HepG2 (cell line): ENCODE measurements around the gene ITGAE. TPM values are rescaled to one million over a fixed set of nuclear protein-coding genes. Genes with fewer than 3 reads are reported as not detected.

Experiments
- ATAC-seq: fragments of 200-7000 bp; cut with Tn5 transposase; 3 replicates; pipeline ENCODE4 v1.9.1; 2020; ENCODE audit warnings: mild to moderate bottlenecking, moderate library complexity
- BruUV-seq: library from RNA; stranded (reverse); fragments of 400-500 nt; replicated peaks from 2 replicates; lab custom pipeline; 2021; lab: Mats Ljungman, UMichigan
- CTCF ChIA-PET: fragments of 300-600 bp; formaldehyde crosslinking; extraction: SDS; loops from one replicate; lab custom pipeline; 2021; ENCODE audit warnings: low total read pairs, inconsistent platforms, low intra/inter-chr PET ratio; lab: Yijun Ruan, JAX
- POLR2A ChIA-PET: fragments of 350-600 bp; sonication (Branson Sonifier 250); formaldehyde crosslinking; loops from one replicate; lab custom pipeline; 2020; ENCODE audit warnings: antibody characterized with exemption, inconsistent platforms; lab: Yijun Ruan, JAX
- DNase-seq: peaks from one replicate; pipeline ENCODE4 v3.0.0-alpha.2; 2015; ENCODE audit warnings: low spot score
- FAIRE-seq: peaks from 3 replicates; lab custom pipeline; 2011; peaks lifted over from hg19 to GRCh38; lab: Jason Lieb, UNC
- H2AFZ ChIP-seq: one replicate; pipeline ENCODE4 v1.6.1; 2011; ENCODE audit warnings: low read length, inconsistent platforms
- H3K27ac ChIP-seq: fragments of 300-600 bp; 3 replicates; pipeline ENCODE4 v1.8.0; 2011; ENCODE audit warnings: mixed run types, mild to moderate bottlenecking, mixed read lengths, low read length, inconsistent platforms; ENCODE audit not compliant: insufficient read depth; ENCODE audit errors: extremely low read length
- H3K27me3 ChIP-seq, 2 experiments: fragments of 200-600 bp in 1 of 2; 2 replicates in 1 of 2; 3 replicates in 1 of 2; pipeline versions ENCODE4 v1.6.0 to v1.8.0; 2011; ENCODE audit warnings: low read length in 2 of 2, mild to moderate bottlenecking in 2 of 2, moderate library complexity in 2 of 2, inconsistent platforms in 1 of 2; ENCODE audit not compliant: insufficient read depth in 2 of 2, control insufficient read depth in 1 of 2
- H3K36me3 ChIP-seq, 2 experiments: fragments of 200-600 bp in 1 of 2; replicated peaks in 1 of 2; 2 replicates in 1 of 2; 3 replicates in 1 of 2; pipeline versions ENCODE4 v1.5.1 to v1.8.0; 2011; ENCODE audit warnings: low read length in 2 of 2, inconsistent platforms in 1 of 2; ENCODE audit not compliant: insufficient read depth in 2 of 2, control insufficient read depth in 1 of 2
- H3K4me1 ChIP-seq: 2 replicates; pipeline ENCODE4 v1.5.1; 2012; ENCODE audit warnings: low read length, inconsistent platforms; ENCODE audit not compliant: insufficient read depth
- H3K4me2 ChIP-seq: 2 replicates; pipeline ENCODE4 v1.6.0; 2011; ENCODE audit warnings: low read depth, low read length, inconsistent platforms
- H3K4me3 ChIP-seq, 3 experiments: fragments of 200-600 bp in 1 of 3; sonication (generic), shearing (Covaris generic) in 1 of 3; replicated peaks in 1 of 3; 2 replicates each; pipeline ENCODE4 v1.5.1; 2011 to 2016; ENCODE audit warnings: low read length in 3 of 3, inconsistent platforms in 2 of 3, low read depth in 2 of 3, mild to moderate bottlenecking in 2 of 3, control low read depth in 1 of 3, mixed read lengths in 1 of 3; ENCODE audit not compliant: insufficient read depth in 1 of 3
- H3K79me2 ChIP-seq: one replicate; pipeline ENCODE4 v1.6.1; 2011; ENCODE audit warnings: low read length, inconsistent platforms; ENCODE audit not compliant: insufficient read depth
- H3K9ac ChIP-seq: 2 replicates; pipeline ENCODE4 v1.6.0; 2011; ENCODE audit warnings: mild to moderate bottlenecking, low read depth, low read length, inconsistent platforms; ENCODE audit not compliant: insufficient read depth
- H3K9me3 ChIP-seq: 2 replicates; pipeline ENCODE4 v1.5.1; 2012; ENCODE audit warnings: mild to moderate bottlenecking, low read length
- H4K20me1 ChIP-seq: 2 replicates; pipeline ENCODE4 v1.6.0; 2011; ENCODE audit warnings: inconsistent platforms, mild to moderate bottlenecking, low read length, moderate library complexity; ENCODE audit not compliant: insufficient read depth
- ATF1 ChIP-seq: IDR thresholded peaks from 2 replicates; pipeline ENCODE4 v1.6.1; 2016; ENCODE audit warnings: mild to moderate bottlenecking, control low read depth
- SRSF9 ChIP-seq: fragments of 200-400 bp; formaldehyde crosslinking; IDR thresholded peaks from 2 replicates; pipeline ENCODE4 v1.6.1; 2018; ENCODE audit warnings: borderline replicate concordance, mild to moderate bottlenecking, low read depth, low read length; ENCODE audit not compliant: insufficient read depth, poor library complexity, severe bottlenecking
- ZSCAN31 ChIP-seq: sonication (generic); formaldehyde crosslinking; IDR thresholded peaks from 2 replicates; pipeline ENCODE4 v1.5.0; 2020; ENCODE audit warnings: low read depth, mild to moderate bottlenecking, missing genetic modification reagents
- WGBS: methylation state at CpG from one replicate; pipeline ENCODE4 v1.1.6; 2017; ENCODE audit warnings: low lambda C conversion rate; 5-methylcytosine and 5-hydroxymethylcytosine counted together
- in situ Hi-C: cut with HindIII; loops from 2 replicates; pipeline ENCODE4 v1.10.0; 2017; ENCODE audit warnings: low pct_unique_long_range_greater_than_20kb; ENCODE audit not compliant: extremely low pct_ligation_motif_present
- intact Hi-C: fragments of 100-400 bp; cut with micrococcal nuclease; formaldehyde crosslinking; loops from one replicate; pipeline ENCODE4 v1.10.0; 2022; ENCODE audit not compliant: unreplicated experiment
- polyA plus RNA-seq, 8 experiments: library from polyadenylated mRNA; depleted of rRNA in 3 of 8; stranded (reverse) in 7 of 8; unstranded in 1 of 8; fragments of >200 nt; fragmentation: Illumina TruSeq in 4 of 8; extraction: Trizol in 4 of 8; gene quantifications; 2 replicates each; pipeline versions ENCODE4 v1.2.1 to v1.2.3, GENCODE V29; 2011 to 2016; ENCODE audit warnings: low read depth in 4 of 8, missing spikeins in 1 of 8, mixed read lengths in 1 of 8; ENCODE audit not compliant: insufficient read depth in 1 of 8
- total RNA-seq, 5 experiments: library from RNA; depleted of rRNA; stranded (reverse); fragments of >200 nt; fragmentation: Illumina TruSeq; extraction: Trizol; gene quantifications; 2 replicates each; pipeline ENCODE4 v1.2.3, GENCODE V29; 2016; ENCODE audit warnings: low read depth in 1 of 5
- TF ChIP-seq, protein P1 (sequence below), 2 experiments: sonication (generic) in 1 of 2; formaldehyde crosslinking in 1 of 2; IDR thresholded peaks; 2 replicates each; pipeline versions ENCODE4 v1.4.0 to v1.6.1; 2016 to 2020; ENCODE audit warnings: borderline replicate concordance in 1 of 2, low read depth in 1 of 2, mild to moderate bottlenecking in 1 of 2, missing genetic modification reagents in 1 of 2
- TF ChIP-seq, protein P2 (sequence below): IDR thresholded peaks from 2 replicates; pipeline ENCODE4 v1.6.1; 2016; ENCODE audit warnings: missing genetic modification reagents, missing compliant biosample characterization
- TF ChIP-seq, protein P3 (sequence below): sonication (generic); formaldehyde crosslinking; conservative IDR thresholded peaks from 2 replicates; pipeline ENCODE4 v1.8.0; 2022; ENCODE audit warnings: low read depth, missing genetic modification reagents

ITGAE gene
- total and polyA plus RNA-seq, 2 of the 13 experiments (the other 11 are each of a cell fraction or from before 2014, with no cell fraction given) = 42.3 to 49.0 TPM

DNA sequence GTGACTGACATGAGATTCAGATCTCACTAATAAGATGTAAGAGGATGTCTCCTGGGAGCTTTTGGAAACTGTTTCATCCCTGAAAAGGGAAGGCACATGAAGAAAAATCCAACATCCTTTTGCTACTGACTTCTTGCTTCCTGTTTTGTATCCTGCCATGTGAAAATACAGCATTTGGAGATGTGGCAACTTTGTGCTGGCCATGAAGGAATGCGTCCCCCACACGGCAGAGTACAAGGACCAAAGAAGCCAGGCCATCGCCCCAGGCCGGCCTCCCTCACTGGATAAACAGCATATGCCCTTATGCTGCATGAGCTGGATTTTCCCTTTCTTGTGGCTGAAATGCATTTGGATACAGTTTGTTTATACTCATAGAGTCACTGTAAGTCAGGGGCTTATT is 82.8 kb downstream of the ITGAE start:
- no peaks in the 10 kb centered on the region; a peak in 1 of 5 replicates for H3K27me3 ChIP-seq
- H4K20me1 ChIP-seq = no peaks in the 10 kb centered on the region
- H2AFZ ChIP-seq = no peak overlapping the region
- WGBS = 91% methylated on average over 4 of the region's 4 CpGs
- no TSS peak for BruUV-seq
- H3K27ac ChIP-seq = peak overlapping the region; percentile 38
- CTCF ChIA-PET = no interaction called here
- DNase-seq (no peak), ATAC-seq (no peak), FAIRE-seq (no peak)
- POLR2A ChIA-PET = no interaction called here
- peaks cover 34% of the 10 kb centered on the region for H3K4me1 ChIP-seq
- peaks cover 8 to 39% of the 10 kb centered on the region in 2 experiments; a peak in 4 of 5 replicates for H3K36me3 ChIP-seq
- no peak overlapping the region for H3K4me2 ChIP-seq
- no peaks in the 10 kb centered on the region for H3K9me3 ChIP-seq
- TF ChIP-seq SRSF9 (no peak), ZSCAN31 (CRISPR knock-in tag) (no peak), ATF1 (no peak)
- TF ChIP-seq, protein P1, sequence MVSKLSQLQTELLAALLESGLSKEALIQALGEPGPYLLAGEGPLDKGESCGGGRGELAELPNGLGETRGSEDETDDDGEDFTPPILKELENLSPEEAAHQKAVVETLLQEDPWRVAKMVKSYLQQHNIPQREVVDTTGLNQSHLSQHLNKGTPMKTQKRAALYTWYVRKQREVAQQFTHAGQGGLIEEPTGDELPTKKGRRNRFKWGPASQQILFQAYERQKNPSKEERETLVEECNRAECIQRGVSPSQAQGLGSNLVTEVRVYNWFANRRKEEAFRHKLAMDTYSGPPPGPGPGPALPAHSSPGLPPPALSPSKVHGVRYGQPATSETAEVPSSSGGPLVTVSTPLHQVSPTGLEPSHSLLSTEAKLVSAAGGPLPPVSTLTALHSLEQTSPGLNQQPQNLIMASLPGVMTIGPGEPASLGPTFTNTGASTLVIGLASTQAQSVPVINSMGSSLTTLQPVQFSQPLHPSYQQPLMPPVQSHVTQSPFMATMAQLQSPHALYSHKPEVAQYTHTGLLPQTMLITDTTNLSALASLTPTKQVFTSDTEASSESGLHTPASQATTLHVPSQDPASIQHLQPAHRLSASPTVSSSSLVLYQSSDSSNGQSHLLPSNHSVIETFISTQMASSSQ (IDR thresholded peaks at IDR 0.05; ENCODE audit: low read depth) = no peak
- TF ChIP-seq, protein P1 (CRISPR knock-in tag; IDR thresholded peaks at IDR 0.05; ENCODE audit: borderline replicate concordance) = no peak
- TF ChIP-seq, protein P2, sequence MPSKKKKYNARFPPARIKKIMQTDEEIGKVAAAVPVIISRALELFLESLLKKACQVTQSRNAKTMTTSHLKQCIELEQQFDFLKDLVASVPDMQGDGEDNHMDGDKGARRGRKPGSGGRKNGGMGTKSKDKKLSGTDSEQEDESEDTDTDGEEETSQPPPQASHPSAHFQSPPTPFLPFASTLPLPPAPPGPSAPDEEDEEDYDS (CRISPR knock-in tag) = no peak
- TF ChIP-seq, protein P3, sequence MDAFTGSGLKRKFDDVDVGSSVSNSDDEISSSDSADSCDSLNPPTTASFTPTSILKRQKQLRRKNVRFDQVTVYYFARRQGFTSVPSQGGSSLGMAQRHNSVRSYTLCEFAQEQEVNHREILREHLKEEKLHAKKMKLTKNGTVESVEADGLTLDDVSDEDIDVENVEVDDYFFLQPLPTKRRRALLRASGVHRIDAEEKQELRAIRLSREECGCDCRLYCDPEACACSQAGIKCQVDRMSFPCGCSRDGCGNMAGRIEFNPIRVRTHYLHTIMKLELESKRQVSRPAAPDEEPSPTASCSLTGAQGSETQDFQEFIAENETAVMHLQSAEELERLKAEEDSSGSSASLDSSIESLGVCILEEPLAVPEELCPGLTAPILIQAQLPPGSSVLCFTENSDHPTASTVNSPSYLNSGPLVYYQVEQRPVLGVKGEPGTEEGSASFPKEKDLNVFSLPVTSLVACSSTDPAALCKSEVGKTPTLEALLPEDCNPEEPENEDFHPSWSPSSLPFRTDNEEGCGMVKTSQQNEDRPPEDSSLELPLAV (CRISPR knock-in tag) = no peak
- intact Hi-C loops (no loop called here), in situ Hi-C loops (no loop called here)
- peaks cover 8% of the 10 kb centered on the region for H3K79me2 ChIP-seq
- H3K4me3 ChIP-seq = no peak overlapping the region
- no peak overlapping the region for H3K9ac ChIP-seq
